Left cardiac atrium (tissue), 4 donors: ENCODE data around the gene TMEM131L. TPM values are rescaled to one million over a fixed set of nuclear protein-coding genes. Genes with fewer than 3 reads are reported as not detected.
"Not testable (repeated sequence)": the region's sequence is repeated elsewhere in the genome, so short reads cannot be mapped to it uniquely, and the experiment has no call there.

Experiments
- ATAC-seq, 2 donors: fragments of 200-7000 bp; cut with Tn5 transposase; one replicate each; pipeline ENCODE4 v1.9.1; 2020; ENCODE audit warnings: mild to moderate bottlenecking in 2 of 2, moderate library complexity in 2 of 2
- DNase-seq: peaks from one replicate; pipeline ENCODE4 v3.0.0-alpha.2; 2020
- intact Hi-C, 2 donors: fragments of 100-400 bp; cut with DNase I; formaldehyde crosslinking; loops; one replicate each; pipeline versions ENCODE4 v1.14.1 to v1.15.1; 2022 to 2023
- total RNA-seq, 2 donors: library from RNA; stranded (reverse); fragmentation: NEBNext Ultra II Directional; extraction: Animal tissue kit (Norgen Biotek cat#: 25700); gene quantifications; one replicate each; pipeline ENCODE4 v1.2.1, GENCODE V29; 2021
- donor health status: DM: no; HTN: yes; CAD: no.
- donor health status: DM: no; HTN: yes; CAD: no; lungs with severe emphysema.
- donor health status: DM: yes; HTN: yes; CAD: no.
- donor health status: Dilated cardiomyopathy.

TMEM131L gene
- total RNA-seq, 2 donors from 2014 or later: 8.1 to 13.1 TPM

- ATAC-seq: no peak
- intact Hi-C loops: loop anchor here (5.0 to 10.0 kb wide), 2 partner anchors 142 to 430 kb away; no protein-coding TSS in a partner anchor
- DNase-seq: no peak
Observed at GRCh38 chr4:153577053-153577452, 110.9 kb downstream of the TMEM131L start.

GRCh38 chr4:153579410-153579809 lies 113.2 kb downstream of the TMEM131L start:
- intact Hi-C loops: loop anchor here (5.0 to 10.0 kb wide), 2 partner anchors 145 to 432 kb away; no protein-coding TSS in a partner anchor
- no peak for ATAC-seq
- no peak for DNase-seq

DNA sequence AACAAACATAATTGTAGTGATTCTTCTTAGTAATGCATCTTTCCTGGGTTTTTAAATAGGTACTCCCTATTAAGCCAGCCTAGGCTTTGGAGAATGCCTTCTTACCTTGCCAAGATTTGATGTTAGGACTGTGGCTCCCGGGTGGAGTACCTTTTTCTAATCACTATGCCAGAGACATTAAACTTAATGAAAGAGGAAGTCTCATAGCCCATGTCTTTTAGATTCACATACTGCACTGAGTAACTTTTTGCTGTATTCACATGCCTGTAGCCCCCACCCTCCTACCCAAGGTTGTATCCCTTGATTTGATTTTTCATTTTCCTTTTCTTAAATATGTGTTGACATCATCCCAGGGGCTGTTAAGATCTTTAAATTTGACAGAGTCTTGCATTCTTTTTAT lies 113.7 kb downstream of the TMEM131L start:
- intact Hi-C loops: loop anchor here (5.0 to 10.0 kb wide), 2 partner anchors 145 to 433 kb away; no protein-coding TSS in a partner anchor
- DNase-seq: no peak
- ATAC-seq: no peak

DNA sequence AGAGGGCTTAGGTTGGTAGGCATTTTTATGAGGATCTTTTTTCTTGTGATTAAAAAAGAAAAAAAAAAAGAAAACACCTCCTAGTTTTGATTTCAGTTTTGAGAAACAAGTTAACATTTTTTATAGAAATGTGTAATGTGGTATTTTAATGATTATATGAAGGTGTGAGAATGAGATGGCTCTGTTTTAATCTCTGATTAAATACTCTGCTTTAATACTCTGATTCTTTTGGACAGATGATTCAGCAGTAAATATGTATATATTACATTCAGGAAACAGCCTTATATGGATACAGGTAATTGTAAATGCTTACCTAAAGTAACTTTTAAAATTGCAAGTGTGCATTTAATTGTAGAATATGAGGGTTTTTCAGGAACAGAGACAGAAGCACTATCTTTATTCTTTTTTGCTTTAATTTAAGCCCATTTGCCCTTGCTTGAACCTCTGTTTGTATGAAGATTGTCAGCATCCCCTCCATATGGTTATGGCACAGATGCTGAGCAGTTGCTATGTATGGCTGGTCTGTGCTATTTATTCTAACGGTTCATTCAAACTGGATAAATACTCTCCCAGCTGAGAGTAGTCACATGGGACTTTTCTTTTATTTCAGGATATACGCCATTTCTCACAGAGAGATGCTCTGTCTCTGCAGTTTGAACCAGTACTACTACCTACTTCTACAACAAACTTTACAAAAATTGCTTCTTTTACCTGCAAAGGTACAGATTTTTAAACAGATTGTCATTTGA lies 117.0 kb downstream of the TMEM131L start:
- DNase-seq: no peak
- no peak for ATAC-seq
- intact Hi-C loops: no loop called here

DNA sequence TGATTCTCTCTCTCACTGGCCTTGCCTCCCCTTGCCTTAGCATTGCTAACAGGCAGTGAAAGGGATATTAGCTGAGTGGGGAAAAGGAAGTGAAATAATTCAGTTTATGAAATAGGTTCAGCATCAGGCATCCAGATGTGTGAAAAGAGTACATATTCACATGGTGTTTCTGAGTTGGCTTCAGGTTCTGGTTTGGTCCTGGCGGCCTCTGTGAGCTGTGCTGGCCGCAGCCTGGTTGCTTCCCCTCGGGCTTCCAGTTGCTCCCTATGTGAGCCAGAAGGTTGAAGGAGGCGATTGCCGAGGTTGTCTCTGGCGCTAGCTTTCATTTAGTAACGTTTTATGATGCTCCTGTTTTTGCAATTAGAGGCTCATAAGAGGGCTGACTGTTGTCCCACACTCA lies 118.9 kb downstream of the TMEM131L start:
- ATAC-seq (no peak), DNase-seq (no peak)
- intact Hi-C loops: no loop called here

GRCh38 chr4:153589703-153590595 lies 123.8 kb downstream of the TMEM131L start:
- ATAC-seq: no peak
- intact Hi-C loops: no loop called here
- DNase-seq: no peak

DNA sequence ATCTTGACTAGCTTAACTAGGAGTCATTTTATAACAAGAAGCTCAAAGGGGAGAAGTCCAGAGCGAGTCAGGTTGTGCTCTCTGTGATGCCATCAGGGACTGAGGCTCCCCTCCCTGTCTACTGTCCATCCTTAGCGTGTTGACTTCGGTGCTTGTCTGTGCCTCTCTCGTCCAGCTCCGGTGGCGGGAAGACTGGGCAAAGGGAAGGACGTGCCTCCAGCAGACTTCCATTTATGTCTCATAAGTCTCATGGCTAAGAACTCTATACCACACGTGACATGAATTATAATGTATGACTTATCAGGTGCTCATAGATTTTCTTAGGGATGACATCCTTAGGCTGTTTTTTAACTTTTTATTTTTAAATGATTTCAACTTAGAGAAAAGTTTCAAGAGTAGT lies 125.3 kb downstream of the TMEM131L start:
- ATAC-seq: no peak
- intact Hi-C loops: no loop called here
- no peak for DNase-seq

DNA sequence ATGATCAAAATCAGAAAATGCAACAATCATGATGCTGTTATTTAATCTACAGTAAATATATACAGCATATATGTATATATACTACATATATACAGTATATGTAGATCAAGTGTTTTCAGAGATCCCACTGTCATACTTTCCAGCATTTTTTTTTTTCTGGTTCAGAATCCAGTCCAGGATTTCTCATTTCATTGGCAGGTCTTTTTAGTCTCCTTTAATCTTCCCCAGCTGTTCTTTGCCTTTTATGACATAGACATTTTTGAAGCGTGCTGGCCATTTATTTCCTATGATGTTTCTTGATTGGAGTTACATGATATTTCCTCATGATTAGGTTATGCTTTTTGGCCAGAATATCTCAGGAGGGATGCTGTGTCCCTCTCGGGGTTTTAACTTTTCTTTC lies 125.9 kb downstream of the TMEM131L start:
- ATAC-seq: no peak
- DNase-seq: no peak
- intact Hi-C loops: no loop called here

GRCh38 chr4:153593161-153593560 lies 127.0 kb downstream of the TMEM131L start:
- intact Hi-C loops: no loop called here
- ATAC-seq (no peak), DNase-seq (no peak)

DNA sequence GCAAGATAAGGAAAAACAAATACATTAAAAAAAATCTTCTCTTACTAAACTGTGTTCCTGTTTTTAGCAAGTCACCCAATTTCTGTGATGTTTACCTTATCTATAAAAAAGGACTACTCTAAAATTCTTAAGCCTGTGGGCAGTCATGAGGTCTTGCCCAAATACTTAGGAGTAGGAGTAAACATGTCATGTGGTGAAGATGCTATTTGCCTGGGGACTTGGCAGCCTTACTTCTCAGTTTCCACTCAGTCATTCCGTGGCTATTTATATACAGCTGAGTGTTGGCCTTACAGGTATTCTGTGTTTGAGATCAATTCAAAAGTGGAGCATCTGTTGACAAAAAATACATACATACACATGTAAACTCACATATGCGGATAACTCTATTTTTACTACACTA lies 128.1 kb downstream of the TMEM131L start:
- intact Hi-C loops: no loop called here
- ATAC-seq (no peak), DNase-seq (no peak)

GRCh38 chr4:153595894-153596601 lies 129.9 kb downstream of the TMEM131L start:
- intact Hi-C loops: no loop called here

DNA sequence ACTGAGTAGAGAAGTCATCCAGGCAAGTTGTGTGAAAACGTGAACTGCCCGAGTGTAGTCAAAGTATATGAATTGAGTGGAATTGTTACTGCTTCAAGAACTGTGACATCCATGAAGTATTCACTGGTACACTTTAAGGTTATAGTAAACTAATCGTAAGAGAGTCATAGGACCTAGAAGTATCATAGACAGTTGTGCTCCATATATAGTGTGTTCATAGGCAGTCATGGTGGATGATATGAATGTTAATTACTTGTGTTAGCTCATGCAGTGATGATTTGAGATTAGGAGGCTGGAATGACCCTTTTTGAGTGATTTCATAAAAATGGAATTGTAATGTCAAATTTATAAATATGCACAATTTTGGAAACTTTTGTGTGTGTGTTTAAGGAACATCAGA lies 136.6 kb downstream of the TMEM131L start:
- intact Hi-C loops: no loop called here
- no peak for ATAC-seq
- no peak for DNase-seq

More at GRCh38 chr4:153595894-153596601, 129.9 kb downstream of the TMEM131L start:
- DNase-seq (no peak), ATAC-seq (no peak)

GRCh38 chr4:153603258-153603657 lies 137.1 kb downstream of the TMEM131L start:
- intact Hi-C loops: no loop called here
- DNase-seq (no peak), ATAC-seq (no peak)

- ATAC-seq (no peak), DNase-seq (no peak)
- intact Hi-C loops: no loop called here
Observed at GRCh38 chr4:153603835-153604234, 137.7 kb downstream of the TMEM131L start.

DNA sequence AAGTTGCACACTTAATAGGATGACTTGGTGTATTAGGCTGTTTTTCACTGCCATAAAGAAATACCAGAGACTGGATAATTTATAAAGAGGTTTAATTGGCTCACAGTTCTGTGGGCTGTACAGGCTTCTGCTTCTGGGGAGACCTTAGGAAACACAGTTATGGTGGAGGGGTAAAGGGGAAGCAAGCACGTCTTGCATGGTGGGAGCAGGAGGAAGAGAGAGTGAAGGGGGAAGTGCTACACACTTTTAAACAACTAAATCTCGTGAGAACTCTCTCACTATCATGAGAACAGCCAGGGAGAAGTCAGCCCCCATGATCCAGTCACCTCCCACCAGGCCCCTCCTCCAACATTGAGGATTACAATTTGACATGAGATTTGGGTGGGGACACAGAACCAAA lies 142.9 kb downstream of the TMEM131L start:
- intact Hi-C loops, ATAC-seq, DNase-seq: not testable (repeated sequence)

DNA sequence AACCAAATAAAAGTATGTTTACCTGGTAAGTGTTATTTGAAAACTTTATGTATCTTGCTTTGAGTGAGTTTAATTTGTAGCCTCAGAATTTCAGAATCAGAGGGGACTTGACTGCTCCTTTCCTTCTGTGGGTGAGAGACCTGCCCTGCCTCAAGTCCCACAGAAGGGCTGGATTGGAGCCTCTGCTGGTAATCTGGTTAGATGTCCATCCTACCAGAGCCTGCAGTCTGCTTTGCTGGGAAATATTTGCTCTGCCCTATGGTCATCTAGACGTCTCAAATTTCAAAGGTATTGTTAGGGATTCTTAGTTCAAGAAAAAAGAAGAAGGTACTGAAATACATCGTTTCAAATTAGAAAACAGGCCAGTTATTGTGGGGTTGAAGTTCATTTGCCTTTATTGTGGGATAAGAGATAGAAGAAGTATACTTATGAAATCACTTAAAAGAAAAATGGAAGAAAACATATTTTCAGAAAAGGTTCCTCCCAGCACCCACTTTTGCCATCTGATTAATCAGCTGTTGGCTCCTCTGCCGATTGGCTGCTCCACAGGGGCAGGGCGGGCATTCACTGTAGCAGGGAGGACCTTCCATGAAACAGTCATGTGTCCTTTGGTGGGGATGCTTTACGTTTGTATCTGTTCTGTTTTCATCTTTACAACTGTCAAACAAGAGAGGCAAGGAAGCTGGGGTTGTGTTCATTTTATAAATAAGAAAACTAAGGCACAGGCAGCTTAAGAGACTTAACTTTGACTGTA lies 144.6 kb downstream of the TMEM131L start:
- no peak for ATAC-seq
- intact Hi-C loops: no loop called here
- no peak for DNase-seq

DNA sequence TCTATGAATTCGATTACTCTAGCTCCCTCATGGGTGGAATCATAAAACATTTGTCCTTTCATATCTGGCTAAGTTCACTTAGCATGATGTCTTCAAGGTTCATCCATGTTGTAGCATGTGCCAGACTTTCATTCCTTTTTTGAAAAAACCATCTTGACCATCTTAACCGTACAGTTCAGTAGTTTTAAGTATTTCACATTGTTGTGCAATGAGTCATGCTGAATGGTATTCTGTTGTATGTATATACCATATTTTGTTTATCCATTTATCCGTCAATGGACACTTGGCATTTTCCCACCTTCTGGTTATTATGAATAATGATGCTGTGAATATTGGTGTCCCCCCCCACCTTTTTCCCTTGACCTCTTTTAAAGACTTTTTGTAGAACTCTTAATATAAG lies 145.5 kb downstream of the TMEM131L start:
- ATAC-seq (no peak), DNase-seq (no peak)
- intact Hi-C loops: no loop called here

GRCh38 chr4:153612878-153613277 lies 146.7 kb downstream of the TMEM131L start:
- DNase-seq: no peak
- intact Hi-C loops: no loop called here
- no peak for ATAC-seq

GRCh38 chr4:153616006-153616555 lies 149.9 kb downstream of the TMEM131L start:
- intact Hi-C loops: no loop called here
- DNase-seq: no peak
- ATAC-seq: no peak
